Vagina (tissue), 2 donors: ENCODE results near the gene RHBDL2.

Experiments used
- POLR2A ChIP-seq, 2 donors: fragments of 450-650 bp; IDR thresholded peaks; one replicate each; pipeline ENCODE4 v1.6.1; 2017; ENCODE audit warnings: antibody characterized with exemption in 2 of 2, mild to moderate bottlenecking in 2 of 2, moderate library complexity in 2 of 2
- TF ChIP-seq, protein P1 (sequence below), 3 experiments: fragments of 450-650 bp in 2 of 3; fragments of 200-600 bp in 1 of 3; sonication (generic) in 1 of 3; IDR thresholded peaks; one replicate each; pipeline ENCODE4 v1.5.1; 2017 to 2019; ENCODE audit warnings: antibody characterized with exemption in 3 of 3, mild to moderate bottlenecking in 2 of 3, moderate library complexity in 2 of 3

DNA sequence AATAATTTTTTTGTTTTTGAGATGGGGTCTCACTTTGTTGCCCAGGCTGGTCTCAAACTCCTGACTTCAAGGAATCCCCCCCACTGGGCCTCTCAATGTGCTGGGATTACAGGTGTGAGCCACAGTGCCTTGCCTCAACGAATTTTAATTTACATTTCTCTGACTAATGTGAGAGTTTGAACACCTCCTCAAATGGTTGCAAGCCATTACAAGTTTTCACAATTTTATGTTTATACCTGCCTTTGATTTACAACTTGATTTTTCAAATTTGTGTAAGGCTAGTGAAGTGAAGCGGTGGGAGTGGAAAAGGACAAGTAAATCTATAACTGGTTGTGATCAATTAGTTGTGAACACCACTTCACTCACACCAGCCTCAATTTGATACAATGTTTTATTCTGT is 8.9 kb upstream of the RHBDL2 start:
- TF ChIP-seq, protein P1, sequence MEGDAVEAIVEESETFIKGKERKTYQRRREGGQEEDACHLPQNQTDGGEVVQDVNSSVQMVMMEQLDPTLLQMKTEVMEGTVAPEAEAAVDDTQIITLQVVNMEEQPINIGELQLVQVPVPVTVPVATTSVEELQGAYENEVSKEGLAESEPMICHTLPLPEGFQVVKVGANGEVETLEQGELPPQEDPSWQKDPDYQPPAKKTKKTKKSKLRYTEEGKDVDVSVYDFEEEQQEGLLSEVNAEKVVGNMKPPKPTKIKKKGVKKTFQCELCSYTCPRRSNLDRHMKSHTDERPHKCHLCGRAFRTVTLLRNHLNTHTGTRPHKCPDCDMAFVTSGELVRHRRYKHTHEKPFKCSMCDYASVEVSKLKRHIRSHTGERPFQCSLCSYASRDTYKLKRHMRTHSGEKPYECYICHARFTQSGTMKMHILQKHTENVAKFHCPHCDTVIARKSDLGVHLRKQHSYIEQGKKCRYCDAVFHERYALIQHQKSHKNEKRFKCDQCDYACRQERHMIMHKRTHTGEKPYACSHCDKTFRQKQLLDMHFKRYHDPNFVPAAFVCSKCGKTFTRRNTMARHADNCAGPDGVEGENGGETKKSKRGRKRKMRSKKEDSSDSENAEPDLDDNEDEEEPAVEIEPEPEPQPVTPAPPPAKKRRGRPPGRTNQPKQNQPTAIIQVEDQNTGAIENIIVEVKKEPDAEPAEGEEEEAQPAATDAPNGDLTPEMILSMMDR (IDR thresholded peaks at IDR 0.05) = no peak
- TF ChIP-seq POLR2A (IDR thresholded peaks at IDR 0.05) = no peak
